Keratinocyte (primary cell): ENCODE measurements around the gene NRG3. TPM values are rescaled to one million over a fixed set of nuclear protein-coding genes. Genes with fewer than 3 reads are reported as not detected.

Experiments
- DNase-seq: peaks from one replicate; pipeline ENCODE4 v3.0.0-alpha.2; 2011; ENCODE audit warnings: low read depth, missing footprints, low spot score
- FAIRE-seq: peaks from 2 replicates; lab custom pipeline; 2011; peaks lifted over from hg19 to GRCh38; lab: Jason Lieb, UNC
- H2AFZ ChIP-seq: 2 replicates; pipeline ENCODE4 v1.6.0; 2012; ENCODE audit warnings: low read length, control low read depth, inconsistent platforms; ENCODE audit not compliant: control insufficient read depth
- H3K27ac ChIP-seq: 2 replicates; pipeline ENCODE4 v1.5.1; 2011; ENCODE audit warnings: low read length; ENCODE audit not compliant: control insufficient read depth, insufficient read depth
- H3K27me3 ChIP-seq: 3 replicates; pipeline ENCODE4 v1.6.0; 2011; ENCODE audit warnings: low read length; ENCODE audit not compliant: control insufficient read depth, insufficient read depth; ENCODE audit errors: extremely low read depth
- H3K36me3 ChIP-seq, 2 experiments: 2 replicates in 1 of 2; 3 replicates in 1 of 2; pipeline ENCODE4 v1.5.1; 2011; ENCODE audit warnings: low read length in 2 of 2, mild to moderate bottlenecking in 1 of 2; ENCODE audit not compliant: control insufficient read depth in 2 of 2, insufficient read depth in 2 of 2; ENCODE audit errors: extremely low read depth in 1 of 2
- H3K4me1 ChIP-seq: 3 replicates; pipeline ENCODE4 v1.5.1; 2011; ENCODE audit warnings: low read length; ENCODE audit not compliant: control insufficient read depth, insufficient read depth; ENCODE audit errors: extremely low read depth
- H3K4me2 ChIP-seq: 3 replicates; pipeline ENCODE4 v1.6.0; 2011; ENCODE audit warnings: low read depth, low read length; ENCODE audit not compliant: control insufficient read depth, insufficient read depth; ENCODE audit errors: extremely low read depth
- H3K4me3 ChIP-seq, 3 experiments: fragments of 200-600 bp in 1 of 3; sonication (generic) in 1 of 3; 2 replicates in 2 of 3; 3 replicates in 1 of 3; pipeline ENCODE4 v1.5.1; 2011 to 2016; ENCODE audit warnings: low read length in 3 of 3, mild to moderate bottlenecking in 3 of 3, control low read depth in 2 of 3, inconsistent platforms in 1 of 3, low read depth in 1 of 3, mixed read lengths in 1 of 3, mixed run types in 1 of 3, moderate library complexity in 1 of 3; ENCODE audit not compliant: control insufficient read depth in 2 of 3, insufficient read depth in 2 of 3; ENCODE audit errors: extremely low read depth in 1 of 3
- H3K79me2 ChIP-seq: 2 replicates; pipeline ENCODE4 v1.6.0; 2012; ENCODE audit warnings: low read length; ENCODE audit not compliant: control insufficient read depth, insufficient read depth
- H3K9ac ChIP-seq: 3 replicates; pipeline ENCODE4 v1.6.0; 2011; ENCODE audit warnings: low read length; ENCODE audit not compliant: control insufficient read depth, insufficient read depth; ENCODE audit errors: extremely low read depth
- H3K9me1 ChIP-seq: 3 replicates; pipeline ENCODE4 v1.6.0; 2011; ENCODE audit warnings: low read length; ENCODE audit not compliant: control insufficient read depth, insufficient read depth; ENCODE audit errors: extremely low read depth
- H3K9me3 ChIP-seq: 2 replicates; pipeline ENCODE4 v1.5.1; 2012; ENCODE audit warnings: low read depth, low read length; ENCODE audit not compliant: control insufficient read depth
- H4K20me1 ChIP-seq: 3 replicates; pipeline ENCODE4 v1.6.0; 2011; ENCODE audit warnings: low read length; ENCODE audit not compliant: control insufficient read depth, insufficient read depth; ENCODE audit errors: extremely low read depth
- CTCF ChIP-seq, 3 experiments: IDR thresholded peaks in 1 of 3; conservative IDR thresholded peaks in 1 of 3; optimal IDR thresholded peaks in 1 of 3; 2 replicates in 2 of 3; 3 replicates in 1 of 3; pipeline versions ENCODE3 to v1.5.1; 2011; ENCODE audit warnings: low read length in 3 of 3, mild to moderate bottlenecking in 3 of 3, moderate library complexity in 2 of 3, control low read depth in 1 of 3, inconsistent platforms in 1 of 3; ENCODE audit not compliant: insufficient read depth in 2 of 3; ENCODE audit errors: extremely low read depth in 1 of 3
- EZH2 ChIP-seq: IDR thresholded peaks from one replicate; pipeline ENCODE4 v1.6.1; 2012; ENCODE audit warnings: inconsistent platforms, mild to moderate bottlenecking, low read length, moderate library complexity
- dilution Hi-C: fragments of 300-500 bp; cut with MboI; formaldehyde crosslinking; loops from one replicate; pipeline ENCODE4 v1.7.0; 2020; ENCODE audit warnings: low sequenced_read_pairs; ENCODE audit not compliant: extremely low pct_ligation_motif_present
- polyA plus RNA-seq, 5 experiments: library from polyadenylated mRNA; depleted of rRNA in 3 of 5; stranded (reverse) in 3 of 5; stranded (forward) in 1 of 5; unstranded in 1 of 5; fragments of >200 nt; gene quantifications; 1 replicate in 1 of 5; 2 replicates in 3 of 5; 3 replicates in 1 of 5; pipeline versions ENCODE4 v1.2.1 to v1.2.3, GENCODE V29; 2011 to 2012; ENCODE audit warnings: missing spikeins in 2 of 5, low read depth in 1 of 5, low replicate concordance in 1 of 5

Gene NRG3
- polyA plus RNA-seq, 1 donor (not counting 4 experiments of a cell fraction or from before 2014, with no cell fraction given), result not detected

- dilution Hi-C loops, result no loop called here
Measured at GRCh38 chr10:82390866-82391658, 516.1 kb downstream of the NRG3 start.

GRCh38 chr10:82391971-82392370 lies 517.0 kb downstream of the NRG3 start:
- H3K9me3 ChIP-seq, result no peaks in the 10 kb centered on the region
- no peaks in the 10 kb centered on the region for H4K20me1 ChIP-seq
- no peak overlapping the region for H3K4me2 ChIP-seq
- H3K4me1 ChIP-seq, result no peaks in the 10 kb centered on the region
- H3K9ac ChIP-seq, result no peak overlapping the region
- dilution Hi-C loops, result no loop called here
- H3K27me3 ChIP-seq, result no peaks in the 10 kb centered on the region
- TF ChIP-seq EZH2, result no peak
- no peak for TF ChIP-seq CTCF (optimal IDR thresholded peaks at IDR 0.05 in 1 of 3, IDR thresholded peaks at IDR 0.05 in 1 of 3, conservative IDR thresholded peaks at IDR 0.05 in 1 of 3; ENCODE audit: extremely low read depth in 1 of 3, insufficient read depth in 2 of 3, low read length in 3 of 3)
- no peak overlapping the region for H3K27ac ChIP-seq
- H3K36me3 ChIP-seq, result no peaks in the 10 kb centered on the region
- H2AFZ ChIP-seq, result no peak overlapping the region
- no peaks in the 10 kb centered on the region for H3K79me2 ChIP-seq
- H3K9me1 ChIP-seq, result no peaks in the 10 kb centered on the region
- FAIRE-seq (no peak), DNase-seq (no peak)
- H3K4me3 ChIP-seq, result no peak overlapping the region

More at GRCh38 chr10:82390866-82391658, 516.1 kb downstream of the NRG3 start:
- no peak for TF ChIP-seq EZH2
- no peak for TF ChIP-seq CTCF (optimal IDR thresholded peaks at IDR 0.05 in 1 of 3, IDR thresholded peaks at IDR 0.05 in 1 of 3, conservative IDR thresholded peaks at IDR 0.05 in 1 of 3; ENCODE audit: extremely low read depth in 1 of 3, insufficient read depth in 2 of 3, low read length in 3 of 3)
- Histone ChIP-seq H3K4me1 (no peaks in the 10 kb centered on the region), H3K27ac (no peak overlapping the region), H3K79me2 (no peaks in the 10 kb centered on the region), H3K27me3 (no peaks in the 10 kb centered on the region), H3K9ac (no peak overlapping the region), H4K20me1 (no peaks in the 10 kb centered on the region), H3K4me3 (no peak overlapping the region), H3K9me1 (no peaks in the 10 kb centered on the region), H3K4me2 (no peak overlapping the region), H3K9me3 (no peaks in the 10 kb centered on the region), H2AFZ (no peak overlapping the region), H3K36me3 (no peaks in the 10 kb centered on the region)
- DNase-seq (no peak), FAIRE-seq (no peak)
